ENCODE results near the gene PLXNA4.

Gene PLXNA4

DNA sequence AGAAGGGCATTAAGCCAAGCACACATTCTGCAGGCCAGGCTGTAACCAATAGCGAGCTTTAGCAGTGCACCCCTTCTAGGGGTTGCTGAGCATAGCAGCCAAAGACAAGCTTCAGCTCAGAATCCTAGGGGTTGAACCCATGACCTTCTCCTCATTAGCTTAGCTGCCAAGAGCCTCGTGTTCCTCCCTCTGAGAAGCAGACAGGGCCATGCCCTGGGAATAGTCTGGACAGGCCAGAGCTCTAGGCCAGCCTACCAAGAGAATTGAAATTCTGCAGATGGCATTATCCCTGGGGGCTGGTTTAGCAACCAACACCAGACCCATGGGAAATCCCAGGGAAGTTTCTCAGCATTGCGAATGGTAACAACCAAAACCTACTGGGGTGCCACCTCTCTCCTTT is 77.2 kb downstream of the PLXNA4 start:
- DNase-seq (ENCODE audit: low spot score) = no peak

GRCh38 chr7:132498319-132498718 is 78.0 kb downstream of the PLXNA4 start:
- DNase-seq (ENCODE audit: low spot score) = no peak

DNA sequence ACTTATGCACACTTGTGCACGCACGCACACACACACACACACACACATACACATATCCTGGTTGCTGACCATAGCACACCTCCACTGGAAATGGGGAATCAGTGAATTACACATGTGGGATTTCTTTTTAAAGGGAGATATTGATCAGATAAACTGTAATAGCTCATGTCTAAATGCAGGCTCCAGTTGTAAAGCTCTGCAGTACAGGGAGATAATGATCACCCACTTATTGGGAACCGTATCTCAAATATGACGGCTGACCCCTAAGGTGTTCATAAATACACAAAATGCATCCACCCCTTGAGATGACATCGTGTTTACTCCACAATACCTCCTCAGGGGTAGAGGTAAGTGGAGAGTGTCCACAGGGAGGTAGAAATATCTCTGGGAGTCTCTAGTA is 79.2 kb downstream of the PLXNA4 start:
- no peak for DNase-seq (ENCODE audit: low spot score)

DNA sequence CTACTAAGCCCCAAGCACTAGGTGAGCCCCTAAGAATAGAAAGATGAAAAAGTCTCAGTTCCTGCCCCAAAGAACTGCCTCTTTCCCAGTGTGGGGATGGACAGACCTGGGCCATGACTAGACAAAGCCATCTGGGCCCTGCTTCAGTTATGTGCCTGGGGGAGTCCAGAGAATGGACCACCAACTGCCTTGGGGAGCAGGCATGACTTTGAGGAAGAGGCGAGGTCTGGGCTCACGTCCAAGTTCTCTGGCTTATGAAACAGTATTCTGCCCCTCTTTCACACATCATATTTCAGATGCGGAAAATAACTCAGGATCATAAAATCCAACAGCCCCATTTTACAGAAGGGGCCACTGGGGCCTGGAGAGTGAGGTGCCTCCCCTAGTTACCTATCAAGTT is 80.3 kb downstream of the PLXNA4 start:
- DNase-seq (ENCODE audit: low spot score) = no peak

DNA sequence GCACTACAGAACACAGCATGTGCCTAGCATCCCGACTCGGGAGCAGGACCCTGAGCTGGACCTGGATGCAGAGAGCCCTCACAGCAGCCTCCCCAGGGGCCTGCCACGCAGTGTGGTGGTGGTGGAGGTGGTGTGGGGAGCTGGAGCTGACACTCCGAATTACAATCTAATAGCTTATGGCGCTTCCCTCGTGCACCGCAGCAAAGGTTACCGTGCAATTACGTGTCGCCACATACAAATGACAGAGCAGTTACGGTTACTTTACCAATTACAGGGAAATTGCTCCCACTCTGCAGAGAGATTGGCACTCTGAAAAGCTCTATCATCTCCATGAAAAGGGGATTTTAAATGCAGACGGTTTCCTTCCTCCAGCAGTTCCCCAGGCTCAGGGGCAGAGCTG is 81.8 kb downstream of the PLXNA4 start:
- DNase-seq (ENCODE audit: low spot score) = no peak

DNA sequence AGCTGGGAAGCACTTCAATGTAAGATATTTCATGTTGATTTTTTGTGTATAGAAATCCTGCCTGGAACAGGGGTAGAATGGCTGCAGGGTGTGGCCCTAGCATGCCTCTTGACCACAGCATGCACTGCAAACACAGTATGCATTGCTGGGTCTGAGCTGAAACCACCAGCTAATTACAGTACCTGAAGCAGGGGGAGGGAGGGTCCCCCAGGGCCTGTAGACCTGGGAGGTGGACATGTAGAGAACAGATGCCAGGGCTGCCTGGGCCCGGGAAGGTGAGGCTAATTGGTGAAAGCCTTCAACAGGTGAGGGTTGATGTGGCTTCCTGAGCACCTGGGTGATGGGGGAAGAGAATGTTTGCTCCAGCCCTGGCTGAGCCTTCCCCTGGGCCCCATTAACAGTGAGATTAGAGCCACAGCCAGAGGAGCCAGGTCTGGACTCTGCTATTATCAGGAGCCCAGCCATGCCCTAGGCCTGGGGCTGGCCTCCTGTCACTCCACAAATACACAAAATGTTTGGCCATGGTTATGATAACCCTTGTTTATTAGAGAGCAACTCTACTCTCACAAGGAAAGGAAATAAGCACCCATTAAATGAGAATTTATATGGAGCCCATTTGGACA is 83.3 kb downstream of the PLXNA4 start:
- no peak for DNase-seq (ENCODE audit: low spot score)

- no peak for DNase-seq (ENCODE audit: low spot score)
These were observed 84.8 kb downstream of the PLXNA4 start for GRCh38 chr7:132491391-132491945.

DNA sequence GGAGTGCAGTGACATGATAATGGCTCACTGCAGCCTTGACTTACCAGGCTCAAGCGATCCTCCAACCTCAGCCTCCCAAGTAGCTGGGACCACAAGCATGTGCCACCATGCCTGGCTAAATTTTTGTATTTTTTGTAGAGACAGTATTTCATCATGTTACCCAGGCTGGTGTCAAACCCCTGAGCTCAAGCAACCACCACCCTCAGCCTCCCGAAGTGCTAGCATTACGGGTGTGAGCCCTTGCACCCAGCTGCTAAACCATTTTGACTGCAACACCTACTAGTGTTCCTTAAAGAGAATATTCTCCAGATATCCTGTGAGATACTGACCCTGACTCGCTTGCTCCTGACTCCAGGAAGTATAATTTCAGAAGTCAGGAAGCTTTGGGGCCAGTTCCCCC is 85.8 kb downstream of the PLXNA4 start:
- no peak for DNase-seq (ENCODE audit: low spot score)

DNA sequence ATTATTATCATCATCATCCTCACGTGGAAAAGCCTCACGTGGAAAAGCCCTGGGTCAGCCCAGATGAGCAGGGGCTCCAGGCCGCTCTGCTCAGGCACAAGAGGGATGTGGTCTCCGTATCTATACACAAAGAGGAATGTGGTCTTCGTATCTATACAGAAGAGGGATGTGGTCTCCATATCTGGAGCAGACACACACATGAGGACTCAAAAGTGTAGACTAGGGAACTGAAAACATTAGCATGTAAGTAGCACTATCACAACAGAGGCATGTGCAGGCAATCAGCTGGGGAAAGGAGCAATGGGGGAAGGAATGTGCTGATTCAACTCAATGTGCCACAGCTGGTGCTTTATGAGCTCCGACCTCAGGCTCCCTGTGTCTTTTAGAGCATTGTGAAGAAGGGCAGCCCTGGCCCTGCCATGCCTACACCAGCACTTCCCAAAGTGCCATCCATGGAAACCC is 86.5 kb downstream of the PLXNA4 start:
- DNase-seq (ENCODE audit: low spot score) = no peak

- no peak for DNase-seq (ENCODE audit: low spot score)
These were observed 87.5 kb downstream of the PLXNA4 start for GRCh38 chr7:132488634-132489302.

DNA sequence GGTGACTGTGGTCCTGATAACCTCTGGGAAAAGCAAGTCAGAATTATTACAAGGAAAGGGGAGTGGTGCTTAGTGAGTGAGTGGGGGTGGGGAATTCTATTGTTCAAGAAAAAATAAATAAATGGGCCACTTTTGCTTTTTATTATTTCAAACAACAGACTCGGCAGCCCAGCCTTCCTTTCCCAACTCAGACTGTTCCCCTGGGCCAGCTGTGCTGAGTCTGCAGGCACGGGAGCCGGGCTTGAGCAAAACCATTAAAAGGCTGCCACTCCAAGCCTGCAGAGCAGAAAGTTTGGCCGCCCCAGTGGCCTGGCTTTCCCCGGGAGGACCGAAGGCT is 90.0 kb downstream of the PLXNA4 start:
- DNase-seq (ENCODE audit: low spot score) = no peak

- no peak for DNase-seq (ENCODE audit: low spot score)
These were observed 90.5 kb downstream of the PLXNA4 start for GRCh38 chr7:132485600-132486273.

GRCh38 chr7:132485136-132485535 is 91.1 kb downstream of the PLXNA4 start:
- no peak for DNase-seq (ENCODE audit: low spot score)

DNA sequence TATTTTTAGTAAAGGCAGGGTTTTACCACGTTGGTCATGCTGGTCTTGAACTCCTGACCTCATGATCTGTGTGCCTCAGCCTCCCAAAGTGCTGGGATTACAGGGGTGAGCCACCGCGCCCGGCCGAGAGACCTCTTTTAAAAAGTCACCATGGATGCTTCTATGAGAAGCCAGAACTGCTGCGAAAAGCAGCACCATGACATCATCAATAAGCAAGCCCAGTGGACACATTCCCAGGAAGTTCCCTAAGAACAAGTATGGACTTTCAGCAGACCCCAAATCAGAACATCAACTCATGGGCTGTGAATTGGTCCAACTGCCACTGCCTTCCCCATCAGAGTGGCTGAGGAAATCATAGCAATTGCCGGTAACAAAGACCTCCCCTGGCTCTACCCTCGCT is 93.4 kb downstream of the PLXNA4 start:
- DNase-seq (ENCODE audit: low spot score) = no peak

- DNase-seq (ENCODE audit: low spot score) = peak; percentile 69
These were observed 95.7 kb downstream of the PLXNA4 start for GRCh38 chr7:132480534-132480933.

GRCh38 chr7:132476541-132476940 is 99.7 kb downstream of the PLXNA4 start:
- no peak for DNase-seq (ENCODE audit: low spot score)

- DNase-seq (ENCODE audit: low spot score) = no peak
These were observed 100.6 kb downstream of the PLXNA4 start for GRCh38 chr7:132475669-132476116.

DNA sequence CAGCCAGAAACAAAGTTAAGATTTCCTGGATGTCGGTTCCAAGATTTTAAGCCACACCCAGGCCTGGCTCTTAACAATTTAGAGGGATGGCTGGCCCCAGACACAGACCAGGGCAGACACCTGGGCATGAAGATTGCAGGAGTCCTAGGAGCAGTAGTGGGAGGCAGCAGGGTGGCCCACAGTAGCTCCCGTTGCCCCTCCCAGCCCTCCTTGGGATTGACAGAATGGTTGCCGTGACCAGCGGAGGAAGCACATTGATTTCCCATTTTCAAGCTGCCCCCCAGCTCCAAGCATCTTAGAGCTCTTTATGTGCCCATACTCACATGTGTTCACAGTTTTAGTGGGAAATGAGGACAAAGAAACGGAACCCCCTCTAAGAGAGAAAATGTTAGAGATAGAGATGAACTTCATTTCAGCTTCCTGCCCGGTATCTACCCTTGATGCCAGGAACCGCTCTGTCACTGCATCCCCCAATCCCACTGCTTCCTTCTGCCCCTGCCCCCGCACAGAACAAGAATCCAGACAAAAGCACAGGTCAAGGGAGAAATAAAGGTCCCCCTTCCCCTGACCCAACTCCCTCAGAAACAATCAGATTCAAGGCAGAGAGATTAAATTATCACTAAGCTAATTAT is 101.1 kb downstream of the PLXNA4 start:
- DNase-seq (ENCODE audit: low spot score) = no peak

- peak; percentile 27 for DNase-seq (ENCODE audit: low spot score)
These were observed 103.7 kb downstream of the PLXNA4 start for GRCh38 chr7:132472463-132473120.

DNA sequence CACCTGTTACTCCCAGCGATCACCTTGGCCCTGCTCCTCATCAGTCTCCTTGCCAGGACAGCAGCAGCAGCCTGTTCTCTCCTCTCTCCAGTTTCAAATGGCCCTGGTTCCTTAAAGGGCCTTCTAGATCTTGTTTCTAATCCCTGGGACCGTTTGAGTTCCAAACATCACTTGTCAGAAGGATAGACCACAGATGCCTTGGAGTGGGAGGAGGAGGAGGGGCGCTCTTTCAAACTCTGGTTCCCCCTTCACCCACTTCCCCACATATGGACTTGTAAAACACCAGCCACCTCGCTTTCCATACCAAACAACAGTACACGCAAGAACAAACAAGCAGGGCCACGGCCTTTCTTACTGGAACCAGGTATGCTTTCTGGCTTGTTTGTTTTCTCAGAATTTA is 104.8 kb downstream of the PLXNA4 start:
- no peak for DNase-seq (ENCODE audit: low spot score)

- DNase-seq (ENCODE audit: low spot score) = no peak
These were observed 106.6 kb downstream of the PLXNA4 start for GRCh38 chr7:132469681-132470080.

- no peak for DNase-seq (ENCODE audit: low spot score)
These were observed 107.0 kb downstream of the PLXNA4 start for GRCh38 chr7:132469264-132469663.
